ENCODE results near the gene DIP2A. TPM values are rescaled to one million over a fixed set of nuclear protein-coding genes. Genes with fewer than 3 reads are reported as not detected.

DIP2A gene
- total RNA-seq, 2 experiments from 2014 or later, result 61.2 to 66.1 TPM

GRCh38 chr21:46434322-46434958, 24.3 kb upstream of the DIP2A start:
- ChIA-PET CTCF (no interaction called here), POLR2A (no interaction called here)
- Mint-ChIP-seq H3K4me3 (no peak overlapping the region), H3K9me3 (no peaks in the 10 kb centered on the region), H3K36me3 (ENCODE audit: low read depth) (peaks cover 63% of the 10 kb centered on the region), H3K27ac (no peak overlapping the region), H3K4me1 (ENCODE audit: low read depth) (no peaks in the 10 kb centered on the region), H3K27me3 (no peaks in the 10 kb centered on the region)
- intact Hi-C loops (cut with DNase I, micrococcal nuclease), result no loop called here
- DNase-seq (no peak), ATAC-seq (ENCODE audit: poor library complexity) (no peak)
- H3K27ac ChIP-seq (ENCODE audit: low read depth in 1 of 2, low read length in 2 of 2), result no peak overlapping the region
- no peaks in the 10 kb centered on the region for H3K27me3 ChIP-seq (ENCODE audit: control insufficient read depth in 1 of 2, insufficient read depth in 2 of 2, low read length in 2 of 2)
- H3K36me3 ChIP-seq (ENCODE audit: insufficient read depth, low read length), result peaks cover 65% of the 10 kb centered on the region
- H3K4me3 ChIP-seq (ENCODE audit: low read length), result no peak overlapping the region
- H3K4me1 ChIP-seq (ENCODE audit: insufficient read depth, low read length), result no peaks in the 10 kb centered on the region
- no peaks in the 10 kb centered on the region for H3K9me3 ChIP-seq (ENCODE audit: control insufficient read depth in 1 of 2, insufficient read depth in 1 of 2, low read length in 2 of 2)
- no peak for TF ChIP-seq CTCF (IDR thresholded peaks at IDR 0.05)

GRCh38 chr21:46435786-46436227, 22.9 kb upstream of the DIP2A start:
- H3K9me3 ChIP-seq (ENCODE audit: control insufficient read depth in 1 of 2, insufficient read depth in 1 of 2, low read length in 2 of 2), result no peaks in the 10 kb centered on the region
- Mint-ChIP-seq H3K36me3 (ENCODE audit: low read depth) (peaks cover 69% of the 10 kb centered on the region), H3K27ac (no peak overlapping the region), H3K27me3 (no peaks in the 10 kb centered on the region), H3K9me3 (no peaks in the 10 kb centered on the region), H3K4me3 (no peak overlapping the region), H3K4me1 (ENCODE audit: low read depth) (no peaks in the 10 kb centered on the region)
- POLR2A ChIA-PET, result no interaction called here
- H3K36me3 ChIP-seq (ENCODE audit: insufficient read depth, low read length), result peaks cover 70% of the 10 kb centered on the region
- H3K4me3 ChIP-seq (ENCODE audit: low read length), result no peak overlapping the region
- ATAC-seq (ENCODE audit: poor library complexity), result no peak
- intact Hi-C loops (cut with DNase I, micrococcal nuclease), result no loop called here
- H3K4me1 ChIP-seq (ENCODE audit: insufficient read depth, low read length), result no peaks in the 10 kb centered on the region
- CTCF ChIA-PET, result no interaction called here
- no peak overlapping the region for H3K27ac ChIP-seq (ENCODE audit: low read depth in 1 of 2, low read length in 2 of 2)
- no peak for TF ChIP-seq CTCF (IDR thresholded peaks at IDR 0.05)
- no peak for DNase-seq
- H3K27me3 ChIP-seq (ENCODE audit: control insufficient read depth in 1 of 2, insufficient read depth in 2 of 2, low read length in 2 of 2), result no peaks in the 10 kb centered on the region

DNA sequence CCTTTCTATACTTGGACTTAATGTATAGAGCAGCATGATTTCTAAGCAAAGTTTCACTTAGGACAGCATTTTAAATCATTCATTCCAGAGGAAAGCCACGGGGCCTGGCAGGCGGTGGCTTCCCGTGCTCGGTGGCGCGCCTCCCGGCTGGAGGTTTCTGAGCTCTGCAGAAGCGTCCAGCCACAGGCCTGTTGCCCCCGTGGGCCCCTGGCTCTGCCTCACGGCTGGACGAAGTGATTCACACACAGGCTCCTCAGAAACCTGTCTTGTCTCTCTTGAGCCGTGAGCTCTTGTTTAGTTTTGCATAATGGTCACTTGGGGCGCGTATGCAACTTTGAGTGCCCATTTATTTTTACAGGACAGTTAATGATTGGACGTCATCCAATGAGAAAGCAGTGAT, 22.1 kb upstream of the DIP2A start:
- H3K27ac Mint-ChIP-seq, result no peak overlapping the region
- no peak for ATAC-seq (ENCODE audit: poor library complexity)
- no peak overlapping the region for H3K4me3 Mint-ChIP-seq
- POLR2A ChIA-PET, result no interaction called here
- Histone ChIP-seq H3K36me3 (ENCODE audit: insufficient read depth, low read length) (peaks cover 71% of the 10 kb centered on the region), H3K27me3 (ENCODE audit: control insufficient read depth in 1 of 2, insufficient read depth in 2 of 2, low read length in 2 of 2) (no peaks in the 10 kb centered on the region), H3K4me1 (ENCODE audit: insufficient read depth, low read length) (no peaks in the 10 kb centered on the region), H3K27ac (ENCODE audit: low read depth in 1 of 2, low read length in 2 of 2) (no peak overlapping the region), H3K4me3 (ENCODE audit: low read length) (no peak overlapping the region), H3K9me3 (ENCODE audit: control insufficient read depth in 1 of 2, insufficient read depth in 1 of 2, low read length in 2 of 2) (no peaks in the 10 kb centered on the region)
- no peaks in the 10 kb centered on the region for H3K27me3 Mint-ChIP-seq
- no peaks in the 10 kb centered on the region for H3K4me1 Mint-ChIP-seq (ENCODE audit: low read depth)
- DNase-seq, result no peak
- intact Hi-C loops (cut with DNase I, micrococcal nuclease), result no loop called here
- CTCF ChIA-PET, result no interaction called here
- no peaks in the 10 kb centered on the region for H3K9me3 Mint-ChIP-seq
- peaks cover 68% of the 10 kb centered on the region for H3K36me3 Mint-ChIP-seq (ENCODE audit: low read depth)
- no peak for TF ChIP-seq CTCF (IDR thresholded peaks at IDR 0.05)
